ENCODE data around the gene TIGIT. TPM values are rescaled to one million over a fixed set of nuclear protein-coding genes. Genes with fewer than 3 reads are reported as not detected.

The TIGIT gene
- total RNA-seq, 4 donors from 2014 or later, result 0.19 to 1.8 (median 0.52) TPM

GRCh38 chr3:114356525-114356924 is 62.7 kb downstream of the TIGIT start:
- no peak for ATAC-seq (ENCODE audit: low FRiP score)
- no peak for DNase-seq (ENCODE audit: low spot score)
- TF ChIP-seq CTCF (IDR thresholded peaks at IDR 0.05), result no peak

Other genes starting within 250 kb of the TIGIT start
- 1 to 10 TPM; 1.9 to 3.3 (median 2.4) TPM for gene CCDC191, start 237.5 kb upstream of the TIGIT start, total RNA-seq
- gene QTRT2, start 237.3 kb upstream of the TIGIT start, total RNA-seq, result 10 to 100 TPM; 11.4 to 36.1 (median 15.1) TPM
- not detected for gene DRD3, start 115.0 kb upstream of the TIGIT start, total RNA-seq
- under 1 TPM in 2 of 4 donors, not detected in 2; 0.19 to 0.24 TPM for gene ZNF80, start 56.5 kb upstream of the TIGIT start, total RNA-seq

Data from omental fat pad (tissue), 4 donors.